ENCODE measurements around the gene ARL16. TPM values are rescaled to one million over a fixed set of nuclear protein-coding genes. Genes with fewer than 3 reads are reported as not detected.

ARL16 gene
- polyA plus RNA-seq, 2 of the 4 experiments (the other 2 are of a cell fraction) = 45.2 to 53.6 TPM

DNA sequence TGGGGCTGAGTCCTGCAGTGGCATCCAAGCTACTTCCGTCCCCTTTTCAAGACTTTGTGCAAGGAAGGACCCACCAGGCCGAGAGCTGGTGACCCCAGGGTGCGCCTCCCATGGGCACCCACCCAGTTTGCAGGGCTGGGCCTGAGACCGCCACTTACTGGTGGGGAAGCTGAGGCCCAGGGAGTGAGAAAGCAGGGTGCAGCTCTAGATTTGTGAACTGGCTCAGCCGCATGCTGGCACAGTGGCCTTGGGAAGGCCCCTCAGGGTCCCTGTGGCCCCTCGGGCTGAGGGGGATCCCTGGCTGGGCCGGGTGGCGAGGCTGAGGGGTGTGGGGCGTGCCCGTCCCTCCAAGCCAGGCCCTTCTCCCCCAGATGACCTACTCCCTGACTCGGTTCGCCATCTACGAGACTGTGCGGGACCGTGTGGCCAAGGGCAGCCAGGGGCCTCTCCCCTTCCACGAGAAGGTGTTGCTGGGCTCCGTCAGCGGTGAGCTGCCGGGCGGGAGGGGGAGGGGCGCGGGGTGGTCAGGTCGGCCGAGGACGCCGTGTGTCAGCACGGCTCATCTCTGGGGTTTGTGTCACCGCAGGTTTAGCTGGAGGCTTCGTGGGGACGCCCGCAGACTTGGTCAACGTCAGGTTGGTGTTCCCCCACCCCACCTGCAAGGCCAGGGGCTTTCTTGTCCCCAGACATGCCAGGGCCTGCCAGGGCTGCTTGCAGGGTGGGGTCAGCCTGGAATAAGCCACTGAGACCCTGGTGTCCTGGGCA, 31.7 kb upstream of the ARL16 start (continued):
- TF ChIP-seq, protein P1, sequence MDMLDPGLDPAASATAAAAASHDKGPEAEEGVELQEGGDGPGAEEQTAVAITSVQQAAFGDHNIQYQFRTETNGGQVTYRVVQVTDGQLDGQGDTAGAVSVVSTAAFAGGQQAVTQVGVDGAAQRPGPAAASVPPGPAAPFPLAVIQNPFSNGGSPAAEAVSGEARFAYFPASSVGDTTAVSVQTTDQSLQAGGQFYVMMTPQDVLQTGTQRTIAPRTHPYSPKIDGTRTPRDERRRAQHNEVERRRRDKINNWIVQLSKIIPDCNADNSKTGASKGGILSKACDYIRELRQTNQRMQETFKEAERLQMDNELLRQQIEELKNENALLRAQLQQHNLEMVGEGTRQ (IDR thresholded peaks at IDR 0.05) = no peak
- TF ChIP-seq EHMT2 (IDR thresholded peaks at IDR 0.05; ENCODE audit: low read depth) = no peak
- TF ChIP-seq MAFK (IDR thresholded peaks at IDR 0.05; ENCODE audit: partially characterized antibody) = no peak

DNA sequence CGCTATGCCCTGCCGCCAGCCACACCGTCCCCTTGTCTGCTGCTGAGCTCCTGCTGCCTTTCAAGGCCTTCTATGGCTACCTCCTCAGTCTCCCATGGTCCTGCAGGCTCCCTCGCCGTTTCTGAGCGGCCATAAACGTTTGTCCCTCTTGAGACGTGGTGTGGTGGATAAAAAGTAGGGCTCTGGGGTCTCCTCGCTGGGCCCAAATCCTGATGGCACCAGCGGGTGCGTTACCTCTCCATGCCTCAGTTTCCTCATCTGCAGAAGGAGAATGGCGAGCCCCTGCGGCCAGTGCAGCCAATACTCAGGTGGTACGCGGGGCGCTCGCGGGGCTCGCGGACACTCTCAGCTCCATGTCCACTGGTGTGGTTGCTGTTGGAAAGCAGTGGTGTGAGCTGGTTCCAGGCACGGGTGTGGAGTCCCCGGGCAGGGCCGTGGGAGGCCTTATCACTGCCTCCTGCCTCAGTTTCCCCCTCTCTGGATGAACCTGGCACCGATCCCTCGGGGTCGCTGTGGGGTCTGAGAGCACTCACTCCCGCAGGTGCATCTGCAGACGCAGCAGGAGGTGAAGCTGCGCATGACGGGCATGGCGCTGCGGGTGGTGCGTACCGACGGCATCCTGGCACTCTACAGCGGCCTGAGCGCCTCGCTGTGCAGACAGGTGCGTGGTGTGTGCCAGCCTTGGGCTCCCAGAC, 31.0 kb upstream of the ARL16 start:
- CTCF ChIA-PET = interaction anchor here (0.8 to 4.6 kb wide), 14 partner anchors 10 to 316 kb away, joined by 3 to 24 read pairs (median 4); partner anchors contain the start of genes ARL16, HGS, MCRIP1 and MRPL12

DNA sequence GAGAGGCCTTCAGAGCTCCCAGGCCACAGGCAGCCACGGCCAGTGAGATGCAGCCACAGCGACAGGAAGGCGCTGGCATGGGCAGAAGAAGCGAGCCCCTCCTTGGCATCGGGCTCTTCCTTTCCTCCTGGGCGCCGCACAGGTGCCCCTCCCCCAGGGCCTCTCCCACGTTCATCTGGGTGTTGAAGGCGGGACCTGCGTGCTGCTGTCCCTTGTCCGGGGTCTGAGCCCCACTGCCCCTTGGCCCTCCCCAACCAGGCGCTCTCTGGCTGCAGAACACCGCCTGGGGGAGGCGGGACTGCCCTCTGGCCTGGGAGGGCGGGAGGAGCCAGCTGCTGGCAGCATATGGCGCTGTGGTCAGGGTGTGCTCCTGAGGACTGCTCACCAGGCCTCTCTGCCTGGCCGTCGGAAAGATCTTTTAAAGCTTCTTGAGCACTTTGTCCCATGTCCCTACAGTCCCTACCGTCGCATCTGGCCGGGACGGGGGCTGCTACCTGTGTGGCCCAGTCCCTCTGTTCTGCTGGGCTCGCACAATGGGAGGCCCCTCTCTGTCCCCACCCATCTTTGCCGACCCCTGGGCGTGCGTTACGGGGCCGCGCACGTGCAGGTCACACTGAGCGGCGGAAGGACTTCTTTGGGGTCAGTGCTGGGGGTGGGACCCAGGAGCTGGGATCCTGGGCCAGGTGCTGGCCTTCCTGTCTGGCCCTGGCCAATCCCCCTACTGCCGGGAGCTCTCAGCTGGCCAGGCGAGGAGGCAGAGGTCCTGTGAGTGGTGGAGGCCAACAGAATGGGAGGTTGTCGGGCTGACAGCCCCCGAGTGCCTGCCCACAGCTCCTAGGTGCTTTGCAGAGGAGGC, 30.2 kb upstream of the ARL16 start:
- H3K27ac ChIP-seq = peak overlapping the region in 1 of 2 experiments; percentile 95; a peak in 3 of 6 replicates
- TF ChIP-seq FOXS1 (CRISPR knock-in tag; IDR thresholded peaks at IDR 0.05) = no peak
- TF ChIP-seq, protein P2, sequence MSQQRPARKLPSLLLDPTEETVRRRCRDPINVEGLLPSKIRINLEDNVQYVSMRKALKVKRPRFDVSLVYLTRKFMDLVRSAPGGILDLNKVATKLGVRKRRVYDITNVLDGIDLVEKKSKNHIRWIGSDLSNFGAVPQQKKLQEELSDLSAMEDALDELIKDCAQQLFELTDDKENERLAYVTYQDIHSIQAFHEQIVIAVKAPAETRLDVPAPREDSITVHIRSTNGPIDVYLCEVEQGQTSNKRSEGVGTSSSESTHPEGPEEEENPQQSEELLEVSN (IDR thresholded peaks at IDR 0.05; ENCODE audit: borderline replicate concordance, low read depth) = 0 out of 2 replicates have a peak, but pooled peaks have one; percentile 16
- peak overlapping the region; percentile 86 for H3K4me2 ChIP-seq
- no peak for FAIRE-seq
- H3K9me3 ChIP-seq = no peaks in the 10 kb centered on the region
- no peak for DNase-seq (ENCODE audit: low read depth in 1 of 2, low spot score in 1 of 2)
- peaks cover 20% of the 10 kb centered on the region for H3K4me1 ChIP-seq
- ATAC-seq = peak in 1 of 2 experiments; percentile 7; a peak in 2 of 6 replicates
- CTCF ChIA-PET = interaction anchor here (0.5 to 4.6 kb wide), 16 partner anchors 8 to 308 kb away, joined by 3 to 24 read pairs (median 3); partner anchors contain the start of genes ARL16, HGS and MCRIP1
- H3K4me3 ChIP-seq = peak overlapping the region; percentile 70
- WGBS (ENCODE audit: missing lambda C conversion rate) = 86% methylated on average over 31 of the region's 36 CpGs
- POLR2A ChIA-PET = interaction anchor here (1.8 to 3.9 kb wide), 3 partner anchors 9 to 153 kb away, joined by 6 to 41 read pairs (median 18); partner anchors contain the start of gene MRPL12

More for the DNA sequence above, 31.0 kb upstream of the ARL16 start:
- POLR2A ChIA-PET = interaction anchor here (3.9 kb wide), 1 partner anchor 12 kb away, joined by 41 read pairs; the partner anchor contains the start of gene MRPL12
- H3K9me3 ChIP-seq = no peaks in the 10 kb centered on the region
- peaks cover 20% of the 10 kb centered on the region for H3K4me1 ChIP-seq
- H3K27ac ChIP-seq = no peak overlapping the region
- no peak for FAIRE-seq
- TF ChIP-seq MAZ (IDR thresholded peaks at IDR 0.05; ENCODE audit: borderline replicate concordance, low read depth, low read length) (no peak), SMC3 (IDR thresholded peaks at IDR 0.05) (no peak), ZFP36 (IDR thresholded peaks at IDR 0.05; ENCODE audit: borderline replicate concordance, partially characterized antibody) (no peak), HOXA7 (CRISPR knock-in tag; IDR thresholded peaks at IDR 0.05) (no peak), EP300 (IDR thresholded peaks at IDR 0.05) (no peak), KDM1A (IDR thresholded peaks at IDR 0.05; ENCODE audit: low read depth) (no peak), SREBF2 (IDR thresholded peaks at IDR 0.05) (no peak), ZNF302 (CRISPR knock-in tag; IDR thresholded peaks at IDR 0.05) (no peak), CEBPB (IDR thresholded peaks at IDR 0.05) (no peak), HDAC2 (IDR thresholded peaks at IDR 0.05) (no peak), CHD4 (IDR thresholded peaks at IDR 0.05; ENCODE audit: borderline replicate concordance) (no peak), TP53 (CRISPR knock-in tag; IDR thresholded peaks at IDR 0.05) (no peak)
- TF ChIP-seq, protein P3, sequence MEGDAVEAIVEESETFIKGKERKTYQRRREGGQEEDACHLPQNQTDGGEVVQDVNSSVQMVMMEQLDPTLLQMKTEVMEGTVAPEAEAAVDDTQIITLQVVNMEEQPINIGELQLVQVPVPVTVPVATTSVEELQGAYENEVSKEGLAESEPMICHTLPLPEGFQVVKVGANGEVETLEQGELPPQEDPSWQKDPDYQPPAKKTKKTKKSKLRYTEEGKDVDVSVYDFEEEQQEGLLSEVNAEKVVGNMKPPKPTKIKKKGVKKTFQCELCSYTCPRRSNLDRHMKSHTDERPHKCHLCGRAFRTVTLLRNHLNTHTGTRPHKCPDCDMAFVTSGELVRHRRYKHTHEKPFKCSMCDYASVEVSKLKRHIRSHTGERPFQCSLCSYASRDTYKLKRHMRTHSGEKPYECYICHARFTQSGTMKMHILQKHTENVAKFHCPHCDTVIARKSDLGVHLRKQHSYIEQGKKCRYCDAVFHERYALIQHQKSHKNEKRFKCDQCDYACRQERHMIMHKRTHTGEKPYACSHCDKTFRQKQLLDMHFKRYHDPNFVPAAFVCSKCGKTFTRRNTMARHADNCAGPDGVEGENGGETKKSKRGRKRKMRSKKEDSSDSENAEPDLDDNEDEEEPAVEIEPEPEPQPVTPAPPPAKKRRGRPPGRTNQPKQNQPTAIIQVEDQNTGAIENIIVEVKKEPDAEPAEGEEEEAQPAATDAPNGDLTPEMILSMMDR (IDR thresholded peaks at IDR 0.05) = no peak
- TF ChIP-seq, protein P4, sequence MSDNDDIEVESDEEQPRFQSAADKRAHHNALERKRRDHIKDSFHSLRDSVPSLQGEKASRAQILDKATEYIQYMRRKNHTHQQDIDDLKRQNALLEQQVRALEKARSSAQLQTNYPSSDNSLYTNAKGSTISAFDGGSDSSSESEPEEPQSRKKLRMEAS (IDR thresholded peaks at IDR 0.05) = no peak
- no peak for DNase-seq (ENCODE audit: low read depth in 1 of 2, low spot score in 1 of 2)
- ATAC-seq = no peak
- no peak overlapping the region for H3K4me2 ChIP-seq
- WGBS (ENCODE audit: missing lambda C conversion rate) = 92% methylated on average over 34 of the region's 39 CpGs
- no peak overlapping the region for H3K4me3 ChIP-seq
